Esophagus squamous epithelium (tissue), 5 donors: Measurements from ENCODE around the gene EGFL8. TPM values are rescaled to one million over a fixed set of nuclear protein-coding genes. Genes with fewer than 3 reads are reported as not detected.
"Not testable (repeated sequence)": the region's sequence is repeated elsewhere in the genome, so short reads cannot be mapped to it uniquely, and the experiment has no call there.

Source experiments
- DNase-seq: peaks from one replicate; lab custom pipeline; 2025; lab: John Stamatoyannopoulos, UW
- H3K27ac ChIP-seq, 4 donors: fragments of 200-600 bp; sonication (generic); one replicate each; pipeline ENCODE4 v1.5.1; 2016 to 2019; ENCODE audit warnings: mild to moderate bottlenecking in 1 of 4
- H3K27me3 ChIP-seq, 4 donors: fragments of 200-600 bp; sonication (generic); 1 replicate in 3 of 4; 2 replicates in 1 of 4; pipeline versions ENCODE4 v1.5.1 to v1.6.0; 2017 to 2021; ENCODE audit warnings: antibody characterized with exemption in 1 of 4
- H3K36me3 ChIP-seq, 3 donors: fragments of 200-600 bp; sonication (generic); one replicate each; pipeline ENCODE4 v1.5.1; 2016 to 2019
- H3K4me1 ChIP-seq, 3 donors: fragments of 200-600 bp; sonication (generic); one replicate each; pipeline ENCODE4 v1.5.1; 2017 to 2019
- H3K4me3 ChIP-seq, 4 donors: fragments of 200-600 bp; sonication (generic); 1 replicate in 3 of 4; 2 replicates in 1 of 4; pipeline ENCODE4 v1.5.1; 2016 to 2019; ENCODE audit warnings: mild to moderate bottlenecking in 2 of 4, moderate library complexity in 1 of 4
- H3K9me3 ChIP-seq, 3 donors: fragments of 200-600 bp; sonication (generic); one replicate each; pipeline ENCODE4 v1.5.1; 2016 to 2019
- CTCF ChIP-seq, 6 experiments: fragments of 450-650 bp in 4 of 6; fragments of 200-600 bp in 2 of 6; sonication (generic) in 2 of 6; IDR thresholded peaks; one replicate each; pipeline ENCODE4 v1.5.1; 2016 to 2019; ENCODE audit warnings: antibody characterized with exemption in 6 of 6, mild to moderate bottlenecking in 4 of 6, moderate library complexity in 4 of 6
- POLR2A ChIP-seq, 4 donors: fragments of 450-650 bp; IDR thresholded peaks; one replicate each; pipeline ENCODE4 v1.6.1; 2017; ENCODE audit warnings: antibody characterized with exemption in 4 of 4, mild to moderate bottlenecking in 4 of 4, moderate library complexity in 3 of 4
- WGBS, 2 donors: methylation state at CpG; one replicate each; pipeline ENCODE4 v1.1.5; 2018; 5-methylcytosine and 5-hydroxymethylcytosine counted together
- intact Hi-C: fragments of 100-400 bp; cut with DNase I; formaldehyde crosslinking; loops from one replicate; pipeline ENCODE4 v1.15.0; 2022
- total RNA-seq, 4 donors: library from RNA; depleted of rRNA; stranded (reverse); fragments of >200 nt; gene quantifications; one replicate each; pipeline ENCODE4 v1.1.0, GENCODE V29; 2016
- donor health status: DM: yes; HTN: yes; CAD: no.

The EGFL8 gene
- total RNA-seq, 4 donors from 2014 or later = 4.8 to 15.1 (median 8.2) TPM

- 85 to 95% methylated on average over 4 to 6 of the region's 6 CpGs for WGBS, 2 donors
- Histone ChIP-seq H3K4me3 (no peak within 1 kb of the TSS), H3K9me3 (no peaks in the 10 kb centered on the region), H3K4me1 (peaks cover 20 to 84% (median 45%) of the 10 kb centered on the region in 3 donors), H3K36me3 (peaks cover 15 to 74% (median 19%) of the 10 kb centered on the region in 3 donors), H3K27me3 (no peaks in the 10 kb centered on the region), H3K27ac (peak within 1 kb of the TSS; percentile 64 to 99 (median 82))
- no peak for DNase-seq
- TF ChIP-seq POLR2A (IDR thresholded peaks at IDR 0.05) = no peak
- no peak for TF ChIP-seq CTCF (IDR thresholded peaks at IDR 0.05)
- intact Hi-C loops = no loop called here
Observed at GRCh38 chr6:32184084-32184640, 19.8 kb downstream of the EGFL8 start, which contains the start of gene AGER. Gene AGER, minus strand, starts transcription at chr6:32184253. Its CDS starts 31 bp downstream, at chr6:32184222.

- 7 to 34% methylated on average over 10 of the region's 11 CpGs for WGBS, 2 donors
- not testable (repeated sequence) for DNase-seq
Observed at GRCh38 chr6:32185681-32186131, 21.3 kb downstream of the EGFL8 start.

GRCh38 chr6:32186151-32186840 lies 21.9 kb downstream of the EGFL8 start:
- peaks cover 17 to 78% (median 43%) of the 10 kb centered on the region in 3 donors for H3K4me1 ChIP-seq

More at GRCh38 chr6:32185681-32186131, 21.3 kb downstream of the EGFL8 start:
- H3K9me3 ChIP-seq, H3K27me3 ChIP-seq, H3K4me3 ChIP-seq, intact Hi-C loops: not testable (repeated sequence)
- peaks cover 15 to 60% (median 19%) of the 10 kb centered on the region in 3 donors for H3K36me3 ChIP-seq
- H3K27ac ChIP-seq = peak overlapping the region; percentile 64 to 99 (median 92)
- H3K4me1 ChIP-seq = peaks cover 17 to 78% (median 38%) of the 10 kb centered on the region in 3 donors

GRCh38 chr6:32187009-32187709 lies 22.8 kb downstream of the EGFL8 start:
- no peaks in the 10 kb centered on the region for H3K27me3 ChIP-seq

More at GRCh38 chr6:32186151-32186840, 21.9 kb downstream of the EGFL8 start:
- 41 to 59% methylated on average over 5 to 6 of the region's 10 CpGs for whole genome bisulfite sequencing, 2 donors
- H3K9me3 ChIP-seq, DNase-seq, intact Hi-C loops, H3K4me3 ChIP-seq, H3K27me3 ChIP-seq: not testable (repeated sequence)
- Histone ChIP-seq H3K27ac (peak overlapping the region; percentile 64 to 99 (median 92)), H3K36me3 (peaks cover 11 to 54% (median 19%) of the 10 kb centered on the region in 3 donors)

GRCh38 chr6:32187725-32188380 lies 23.5 kb downstream of the EGFL8 start:
- WGBS, 2 donors = 80 to 86% methylated on average over 3 to 14 of the region's 18 CpGs
- H3K27me3 ChIP-seq, intact Hi-C loops: not testable (repeated sequence)

More at GRCh38 chr6:32187009-32187709, 22.8 kb downstream of the EGFL8 start:
- peaks cover 9 to 46% (median 19%) of the 10 kb centered on the region in 3 donors for H3K36me3 ChIP-seq
- no peak for DNase-seq
- WGBS, 2 donors = 60% methylated on average over 10 to 12 of the region's 12 CpGs
- H3K9me3 ChIP-seq = no peaks in the 10 kb centered on the region
- intact Hi-C loops = no loop called here
- peak overlapping the region; percentile 64 to 99 (median 98) for H3K27ac ChIP-seq
- TF ChIP-seq POLR2A (IDR thresholded peaks at IDR 0.05) = no peak
- no peak for TF ChIP-seq CTCF (IDR thresholded peaks at IDR 0.05)
- H3K4me3 ChIP-seq = no peak overlapping the region
- H3K4me1 ChIP-seq = peaks cover 19 to 78% (median 37%) of the 10 kb centered on the region in 3 donors

More at GRCh38 chr6:32187725-32188380, 23.5 kb downstream of the EGFL8 start:
- H3K4me1 ChIP-seq = peaks cover 22 to 78% (median 42%) of the 10 kb centered on the region in 3 donors
- peak overlapping the region in 3 of 4 donors; percentile 86 to 93 (median 88) for H3K4me3 ChIP-seq
- H3K27ac ChIP-seq = peak overlapping the region; percentile 95 to 99 (median 98)
- not testable (repeated sequence) for DNase-seq, H3K9me3 ChIP-seq
- H3K36me3 ChIP-seq = peaks cover 9 to 39% (median 19%) of the 10 kb centered on the region in 3 donors
